ENCODE data around the gene DAP.

- TF ChIP-seq CTCF (optimal IDR thresholded peaks at IDR 0.05 in 1 of 3, IDR thresholded peaks at IDR 0.05 in 1 of 3, conservative IDR thresholded peaks at IDR 0.05 in 1 of 3; ENCODE audit: extremely low read depth in 1 of 3, insufficient read depth in 2 of 3, low read length in 3 of 3) (no peak), EZH2 (IDR thresholded peaks at IDR 0.05; ENCODE audit: low read length) (no peak)
Measured at GRCh38 chr5:10789726-10790125, 28.7 kb upstream of the DAP start.

Data from keratinocyte (primary cell).